Hepatocyte (in vitro differentiated cells): ENCODE measurements around the gene TAS2R10. TPM values are rescaled to one million over a fixed set of nuclear protein-coding genes. Genes with fewer than 3 reads are reported as not detected.

Source experiments
- DNase-seq: peaks from one replicate; pipeline ENCODE4 v3.0.0-alpha.2; 2016; ENCODE audit warnings: low spot score
- H2AFZ ChIP-seq: fragments of 200-600 bp; sonication (generic); 2 replicates; pipeline ENCODE4 v1.6.0; 2016; ENCODE audit warnings: antibody characterized with exemption, mild to moderate bottlenecking
- H3K27ac ChIP-seq: fragments of 200-600 bp; sonication (generic); 2 replicates; pipeline ENCODE4 v1.5.1; 2016; ENCODE audit warnings: mild to moderate bottlenecking
- H3K27me3 ChIP-seq: fragments of 200-600 bp; sonication (generic); 2 replicates; pipeline ENCODE4 v1.6.1; 2016
- H3K36me3 ChIP-seq: fragments of 200-600 bp; sonication (generic); replicated peaks from 2 replicates; pipeline ENCODE4 v1.5.1; 2016; ENCODE audit warnings: low read depth; ENCODE audit not compliant: insufficient read depth
- H3K4me1 ChIP-seq: fragments of 200-600 bp; sonication (generic); 2 replicates; pipeline ENCODE4 v1.5.1; 2016; ENCODE audit warnings: mild to moderate bottlenecking, moderate library complexity; ENCODE audit not compliant: insufficient read depth
- H3K4me2 ChIP-seq: fragments of 200-600 bp; sonication (generic); 2 replicates; pipeline ENCODE4 v1.6.0; 2016
- H3K4me3 ChIP-seq: fragments of 200-600 bp; sonication (generic); 2 replicates; pipeline ENCODE4 v1.5.1; 2016; ENCODE audit warnings: mild to moderate bottlenecking
- H3K79me2 ChIP-seq: fragments of 200-600 bp; sonication (generic); 2 replicates; pipeline ENCODE4 v1.6.0; 2017; ENCODE audit warnings: mild to moderate bottlenecking
- H3K9me2 ChIP-seq: fragments of 200-600 bp; sonication (generic); replicated peaks from 2 replicates; pipeline ENCODE4 v1.6.0; 2017; ENCODE audit warnings: mild to moderate bottlenecking; ENCODE audit not compliant: insufficient read depth
- H3K9me3 ChIP-seq: fragments of 200-600 bp; sonication (generic); 2 replicates; pipeline ENCODE4 v1.5.1; 2016; ENCODE audit warnings: low read depth, mild to moderate bottlenecking
- H4K20me1 ChIP-seq: fragments of 200-600 bp; sonication (generic); 2 replicates; pipeline ENCODE4 v1.6.0; 2016; ENCODE audit warnings: mild to moderate bottlenecking; ENCODE audit not compliant: insufficient read depth, poor library complexity, severe bottlenecking
- CTCF ChIP-seq: fragments of 200-600 bp; sonication (generic); IDR thresholded peaks from 2 replicates; pipeline ENCODE4 v1.5.1; 2016; ENCODE audit warnings: antibody characterized with exemption, mild to moderate bottlenecking; ENCODE audit not compliant: poor library complexity
- EZH2 ChIP-seq: fragments of 200-600 bp; sonication (generic); IDR thresholded peaks from 2 replicates; pipeline ENCODE4 v1.6.1; 2016; ENCODE audit warnings: antibody characterized with exemption, mild to moderate bottlenecking, borderline replicate concordance
- EZH2phosphoT487 ChIP-seq: fragments of 200-600 bp; sonication (generic); IDR thresholded peaks from one replicate; pipeline ENCODE4 v1.6.1; 2018; ENCODE audit warnings: antibody characterized with exemption, mild to moderate bottlenecking, low read depth, moderate library complexity; ENCODE audit not compliant: unreplicated experiment, severe bottlenecking
- WGBS: methylation state at CpG from one replicate; pipeline ENCODE4 v1.1.6; 2016; ENCODE audit warnings: low lambda C conversion rate; ENCODE audit errors: missing lambda C conversion rate; 5-methylcytosine and 5-hydroxymethylcytosine counted together
- polyA plus RNA-seq: library from polyadenylated mRNA; unstranded; fragments of >200 nt; fragmentation: Nextera tagmentation; extraction: Ambion mirVana; gene quantifications from 2 replicates; pipeline ENCODE4 v1.2.1, GENCODE V29; 2016
- total RNA-seq: library from RNA; depleted of rRNA; stranded (reverse); fragments of >200 nt; gene quantifications from 2 replicates; pipeline ENCODE4 v1.2.3, GENCODE V29; 2014

TAS2R10 gene
- total and polyA plus RNA-seq, 2 experiments from 2014 or later, result 1.5 TPM; not detected in 1

GRCh38 chr12:10863512-10864218 lies 37.5 kb upstream of the TAS2R10 start:
- TF ChIP-seq CTCF (no peak), EZH2phosphoT487 (no peak), EZH2 (no peak)
- no peaks in the 10 kb centered on the region for H3K4me1 ChIP-seq
- no peaks in the 10 kb centered on the region for H3K9me3 ChIP-seq
- no peak for DNase-seq
- H3K27me3 ChIP-seq, result no peaks in the 10 kb centered on the region
- H3K79me2 ChIP-seq, result peaks cover 2% of the 10 kb centered on the region
- no peak overlapping the region for H2AFZ ChIP-seq
- 98% methylated on average over 2 of the region's 2 CpGs for WGBS
- no peaks in the 10 kb centered on the region for H3K36me3 ChIP-seq
- no peak overlapping the region for H3K4me3 ChIP-seq
- H3K27ac ChIP-seq, result no peak overlapping the region
- H3K4me2 ChIP-seq, result no peak overlapping the region
- H4K20me1 ChIP-seq, result no peaks in the 10 kb centered on the region
- H3K9me2 ChIP-seq, result no peaks in the 10 kb centered on the region

- TF ChIP-seq EZH2, result no peak
- TF ChIP-seq EZH2phosphoT487, result no peak
- TF ChIP-seq CTCF, result no peak
- H3K9me3 ChIP-seq, result no peaks in the 10 kb centered on the region
- H3K4me3 ChIP-seq, result no peak overlapping the region
- H3K27me3 ChIP-seq, result no peaks in the 10 kb centered on the region
- no peaks in the 10 kb centered on the region for H3K36me3 ChIP-seq
- H2AFZ ChIP-seq, result no peak overlapping the region
- no peaks in the 10 kb centered on the region for H4K20me1 ChIP-seq
- 98% methylated on average over 2 of the region's 2 CpGs for WGBS
- no peak for DNase-seq
- peaks cover 2% of the 10 kb centered on the region for H3K79me2 ChIP-seq
- H3K9me2 ChIP-seq, result no peaks in the 10 kb centered on the region
- H3K27ac ChIP-seq, result no peak overlapping the region
- no peak overlapping the region for H3K4me2 ChIP-seq
- no peaks in the 10 kb centered on the region for H3K4me1 ChIP-seq
These were observed 35.2 kb upstream of the TAS2R10 start for GRCh38 chr12:10861366-10861765.

GRCh38 chr12:10855807-10856206 lies 29.6 kb upstream of the TAS2R10 start:
- Histone ChIP-seq H3K4me2 (no peak overlapping the region), H3K4me3 (no peak overlapping the region), H3K27me3 (no peaks in the 10 kb centered on the region), H3K79me2 (no peaks in the 10 kb centered on the region), H2AFZ (no peak overlapping the region), H3K9me2 (no peaks in the 10 kb centered on the region), H3K27ac (no peak overlapping the region), H3K4me1 (no peaks in the 10 kb centered on the region), H4K20me1 (no peaks in the 10 kb centered on the region), H3K9me3 (no peaks in the 10 kb centered on the region), H3K36me3 (no peaks in the 10 kb centered on the region)
- DNase-seq, result no peak
- no peak for TF ChIP-seq EZH2phosphoT487
- TF ChIP-seq CTCF, result no peak
- no peak for TF ChIP-seq EZH2
- 100% methylated on average over 2 of the region's 2 CpGs for WGBS
